HG02798 (cell line): Measurements from ENCODE around the gene FDPS.

Experiments used
- ATAC-seq: cut with Tn5 transposase; IDR thresholded peaks from one replicate; pipeline ENCODE4 v1.9.1; 2021; ENCODE audit warnings: mild to moderate bottlenecking; ENCODE audit not compliant: unreplicated experiment, poor library complexity

FDPS gene

GRCh38 chr1:155339515-155340097 lies 30.9 kb downstream of the FDPS start:
- no peak for ATAC-seq

- no peak for ATAC-seq
Measured at GRCh38 chr1:155342842-155343241, 34.2 kb downstream of the FDPS start.

- no peak for ATAC-seq
Measured at GRCh38 chr1:155352631-155353030, 44.0 kb downstream of the FDPS start.

- no peak for ATAC-seq
Measured at GRCh38 chr1:155360051-155360450, 51.4 kb downstream of the FDPS start.
